ENCODE measurements around the gene FDXACB1.

The FDXACB1 gene

GRCh38 chr11:111829185-111829968 is 49.6 kb downstream of the FDXACB1 start:
- no peak overlapping the region for H3K4me3 ChIP-seq (ENCODE audit: low read depth, low read length)
- TF ChIP-seq, protein P1, sequence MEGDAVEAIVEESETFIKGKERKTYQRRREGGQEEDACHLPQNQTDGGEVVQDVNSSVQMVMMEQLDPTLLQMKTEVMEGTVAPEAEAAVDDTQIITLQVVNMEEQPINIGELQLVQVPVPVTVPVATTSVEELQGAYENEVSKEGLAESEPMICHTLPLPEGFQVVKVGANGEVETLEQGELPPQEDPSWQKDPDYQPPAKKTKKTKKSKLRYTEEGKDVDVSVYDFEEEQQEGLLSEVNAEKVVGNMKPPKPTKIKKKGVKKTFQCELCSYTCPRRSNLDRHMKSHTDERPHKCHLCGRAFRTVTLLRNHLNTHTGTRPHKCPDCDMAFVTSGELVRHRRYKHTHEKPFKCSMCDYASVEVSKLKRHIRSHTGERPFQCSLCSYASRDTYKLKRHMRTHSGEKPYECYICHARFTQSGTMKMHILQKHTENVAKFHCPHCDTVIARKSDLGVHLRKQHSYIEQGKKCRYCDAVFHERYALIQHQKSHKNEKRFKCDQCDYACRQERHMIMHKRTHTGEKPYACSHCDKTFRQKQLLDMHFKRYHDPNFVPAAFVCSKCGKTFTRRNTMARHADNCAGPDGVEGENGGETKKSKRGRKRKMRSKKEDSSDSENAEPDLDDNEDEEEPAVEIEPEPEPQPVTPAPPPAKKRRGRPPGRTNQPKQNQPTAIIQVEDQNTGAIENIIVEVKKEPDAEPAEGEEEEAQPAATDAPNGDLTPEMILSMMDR (IDR thresholded peaks at IDR 0.05; ENCODE audit: control insufficient read depth, extremely low read depth, insufficient read depth) = no peak
- DNase-seq (ENCODE audit: low read depth) = no peak

DNA sequence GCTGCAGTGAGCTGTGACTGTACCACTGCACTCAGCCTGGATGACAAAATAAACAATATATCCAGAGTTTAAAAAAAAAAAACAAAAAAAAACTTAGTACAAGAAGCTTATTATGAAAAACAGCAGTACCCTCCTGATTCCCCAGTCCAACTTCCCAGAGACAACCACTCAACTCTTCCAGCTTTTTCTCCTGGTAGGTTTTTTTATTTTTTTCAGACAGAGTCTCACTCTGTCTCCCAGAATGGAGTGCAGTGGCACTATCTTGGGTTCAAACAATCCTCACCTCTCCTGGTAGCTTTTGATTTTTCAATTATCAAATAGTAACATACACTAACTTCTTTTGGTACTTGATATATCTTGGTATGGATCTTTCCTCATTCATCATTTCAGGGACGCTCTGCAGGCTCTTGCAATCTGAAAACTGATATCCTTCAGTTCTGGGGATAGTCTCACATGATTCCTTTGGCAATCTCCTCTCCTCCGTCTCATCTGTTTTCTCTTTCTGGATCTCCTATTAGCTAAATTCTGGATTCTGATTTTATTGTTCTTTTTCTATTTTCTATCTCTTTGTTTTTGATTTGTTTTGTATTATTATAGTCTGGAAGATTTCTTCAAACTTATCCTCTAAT is 52.5 kb downstream of the FDXACB1 start:
- DNase-seq (ENCODE audit: low read depth) = no peak
- TF ChIP-seq, protein P1 (IDR thresholded peaks at IDR 0.05; ENCODE audit: control insufficient read depth, extremely low read depth, insufficient read depth) = no peak
- H3K4me3 ChIP-seq (ENCODE audit: low read depth, low read length) = no peak overlapping the region
